GM19240 (cell line): ENCODE results near the gene ADGRF3.
"Not testable (repeated sequence)": the region's sequence is repeated elsewhere in the genome, so short reads cannot be mapped to it uniquely, and the experiment has no call there.

Source experiments
- DNase-seq: peaks from one replicate; pipeline ENCODE4 v3.0.0; 2011; ENCODE audit warnings: low spot score; ENCODE audit not compliant: insufficient read length

Gene ADGRF3

GRCh38 chr2:26318950-26319349 lies 27.6 kb downstream of the ADGRF3 start:
- DNase-seq, result no peak

GRCh38 chr2:26317377-26318105 lies 29.0 kb downstream of the ADGRF3 start:
- DNase-seq, result no peak

GRCh38 chr2:26316845-26317244 lies 29.7 kb downstream of the ADGRF3 start:
- no peak for DNase-seq

GRCh38 chr2:26316041-26316440 lies 30.5 kb downstream of the ADGRF3 start:
- no peak for DNase-seq

- no peak for DNase-seq
Observed at GRCh38 chr2:26314243-26314642, 32.3 kb downstream of the ADGRF3 start.

GRCh38 chr2:26313446-26313845 lies 33.1 kb downstream of the ADGRF3 start:
- DNase-seq, result no peak

GRCh38 chr2:26312471-26312870 lies 34.1 kb downstream of the ADGRF3 start:
- no peak for DNase-seq

GRCh38 chr2:26309921-26310320 lies 36.7 kb downstream of the ADGRF3 start:
- DNase-seq, result no peak

GRCh38 chr2:26305540-26305939 lies 41.0 kb downstream of the ADGRF3 start:
- DNase-seq, result no peak

GRCh38 chr2:26305094-26305493 lies 41.5 kb downstream of the ADGRF3 start:
- not testable (repeated sequence) for DNase-seq

- no peak for DNase-seq
Observed at GRCh38 chr2:26302846-26303245, 43.7 kb downstream of the ADGRF3 start.

- no peak for DNase-seq
Observed at GRCh38 chr2:26300234-26300925, 46.2 kb downstream of the ADGRF3 start.

- no peak for DNase-seq
Observed at GRCh38 chr2:26299471-26300101, 47.0 kb downstream of the ADGRF3 start.

GRCh38 chr2:26298638-26299393 lies 47.8 kb downstream of the ADGRF3 start:
- DNase-seq, result no peak

GRCh38 chr2:26298286-26298637 lies 48.3 kb downstream of the ADGRF3 start:
- no peak for DNase-seq

- DNase-seq, result no peak
Observed at GRCh38 chr2:26297061-26297460, 49.5 kb downstream of the ADGRF3 start.

GRCh38 chr2:26295511-26295910 lies 51.1 kb downstream of the ADGRF3 start:
- DNase-seq, result no peak

GRCh38 chr2:26292646-26293045 lies 53.9 kb downstream of the ADGRF3 start:
- DNase-seq, result no peak

GRCh38 chr2:26290001-26290400 lies 56.6 kb downstream of the ADGRF3 start:
- no peak for DNase-seq

GRCh38 chr2:26285931-26286330 lies 60.7 kb downstream of the ADGRF3 start:
- DNase-seq, result no peak

GRCh38 chr2:26284132-26284531 lies 62.5 kb downstream of the ADGRF3 start:
- no peak for DNase-seq

GRCh38 chr2:26283606-26284005 lies 63.0 kb downstream of the ADGRF3 start:
- no peak for DNase-seq
